ENCODE measurements around the gene SLC22A1. TPM values are rescaled to one million over a fixed set of nuclear protein-coding genes. Genes with fewer than 3 reads are reported as not detected.

SLC22A1 gene
- total and polyA plus RNA-seq, 10 of the 15 experiments (the other 5 are each of a cell fraction or from before 2014, with no cell fraction given): 0.09 to 0.28 (median 0.15) TPM; not detected in 3

DNA sequence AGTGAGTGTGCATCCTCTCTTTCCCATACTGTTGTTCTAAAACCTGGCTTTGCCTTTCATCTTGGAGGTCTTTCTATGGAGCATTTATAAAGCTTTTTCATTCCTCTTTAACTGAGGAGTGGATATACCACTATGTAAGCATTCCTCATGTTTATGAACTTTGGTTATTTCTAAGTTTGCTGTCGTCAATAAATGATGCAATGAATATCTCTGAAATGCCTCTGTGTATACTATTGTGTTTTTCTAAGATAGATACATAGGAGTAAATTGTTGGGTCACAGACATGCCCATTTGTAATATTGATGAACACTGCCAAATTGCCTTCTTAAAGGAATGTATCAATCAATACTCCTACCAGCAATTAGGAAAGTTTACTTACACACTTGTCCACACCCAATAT, 83.1 kb downstream of the SLC22A1 start (continued):
- no peak for TF ChIP-seq LARP7 (IDR thresholded peaks at IDR 0.05)
- TF ChIP-seq SRF (IDR thresholded peaks at IDR 0.05; ENCODE audit: low read depth in 2 of 2, low read length in 2 of 2): no peak
- TF ChIP-seq, protein P1, sequence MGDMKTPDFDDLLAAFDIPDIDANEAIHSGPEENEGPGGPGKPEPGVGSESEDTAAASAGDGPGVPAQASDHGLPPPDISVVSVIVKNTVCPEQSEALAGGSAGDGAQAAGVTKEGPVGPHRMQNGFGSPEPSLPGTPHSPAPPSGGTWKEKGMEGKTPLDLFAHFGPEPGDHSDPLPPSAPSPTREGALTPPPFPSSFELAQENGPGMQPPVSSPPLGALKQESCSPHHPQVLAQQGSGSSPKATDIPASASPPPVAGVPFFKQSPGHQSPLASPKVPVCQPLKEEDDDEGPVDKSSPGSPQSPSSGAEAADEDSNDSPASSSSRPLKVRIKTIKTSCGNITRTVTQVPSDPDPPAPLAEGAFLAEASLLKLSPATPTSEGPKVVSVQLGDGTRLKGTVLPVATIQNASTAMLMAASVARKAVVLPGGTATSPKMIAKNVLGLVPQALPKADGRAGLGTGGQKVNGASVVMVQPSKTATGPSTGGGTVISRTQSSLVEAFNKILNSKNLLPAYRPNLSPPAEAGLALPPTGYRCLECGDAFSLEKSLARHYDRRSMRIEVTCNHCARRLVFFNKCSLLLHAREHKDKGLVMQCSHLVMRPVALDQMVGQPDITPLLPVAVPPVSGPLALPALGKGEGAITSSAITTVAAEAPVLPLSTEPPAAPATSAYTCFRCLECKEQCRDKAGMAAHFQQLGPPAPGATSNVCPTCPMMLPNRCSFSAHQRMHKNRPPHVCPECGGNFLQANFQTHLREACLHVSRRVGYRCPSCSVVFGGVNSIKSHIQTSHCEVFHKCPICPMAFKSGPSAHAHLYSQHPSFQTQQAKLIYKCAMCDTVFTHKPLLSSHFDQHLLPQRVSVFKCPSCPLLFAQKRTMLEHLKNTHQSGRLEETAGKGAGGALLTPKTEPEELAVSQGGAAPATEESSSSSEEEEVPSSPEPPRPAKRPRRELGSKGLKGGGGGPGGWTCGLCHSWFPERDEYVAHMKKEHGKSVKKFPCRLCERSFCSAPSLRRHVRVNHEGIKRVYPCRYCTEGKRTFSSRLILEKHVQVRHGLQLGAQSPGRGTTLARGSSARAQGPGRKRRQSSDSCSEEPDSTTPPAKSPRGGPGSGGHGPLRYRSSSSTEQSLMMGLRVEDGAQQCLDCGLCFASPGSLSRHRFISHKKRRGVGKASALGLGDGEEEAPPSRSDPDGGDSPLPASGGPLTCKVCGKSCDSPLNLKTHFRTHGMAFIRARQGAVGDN (IDR thresholded peaks at IDR 0.05): no peak
- TF ChIP-seq, protein P2, sequence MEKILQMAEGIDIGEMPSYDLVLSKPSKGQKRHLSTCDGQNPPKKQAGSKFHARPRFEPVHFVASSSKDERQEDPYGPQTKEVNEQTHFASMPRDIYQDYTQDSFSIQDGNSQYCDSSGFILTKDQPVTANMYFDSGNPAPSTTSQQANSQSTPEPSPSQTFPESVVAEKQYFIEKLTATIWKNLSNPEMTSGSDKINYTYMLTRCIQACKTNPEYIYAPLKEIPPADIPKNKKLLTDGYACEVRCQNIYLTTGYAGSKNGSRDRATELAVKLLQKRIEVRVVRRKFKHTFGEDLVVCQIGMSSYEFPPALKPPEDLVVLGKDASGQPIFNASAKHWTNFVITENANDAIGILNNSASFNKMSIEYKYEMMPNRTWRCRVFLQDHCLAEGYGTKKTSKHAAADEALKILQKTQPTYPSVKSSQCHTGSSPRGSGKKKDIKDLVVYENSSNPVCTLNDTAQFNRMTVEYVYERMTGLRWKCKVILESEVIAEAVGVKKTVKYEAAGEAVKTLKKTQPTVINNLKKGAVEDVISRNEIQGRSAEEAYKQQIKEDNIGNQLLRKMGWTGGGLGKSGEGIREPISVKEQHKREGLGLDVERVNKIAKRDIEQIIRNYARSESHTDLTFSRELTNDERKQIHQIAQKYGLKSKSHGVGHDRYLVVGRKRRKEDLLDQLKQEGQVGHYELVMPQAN (conservative IDR thresholded peaks at IDR 0.05): no peak

DNA sequence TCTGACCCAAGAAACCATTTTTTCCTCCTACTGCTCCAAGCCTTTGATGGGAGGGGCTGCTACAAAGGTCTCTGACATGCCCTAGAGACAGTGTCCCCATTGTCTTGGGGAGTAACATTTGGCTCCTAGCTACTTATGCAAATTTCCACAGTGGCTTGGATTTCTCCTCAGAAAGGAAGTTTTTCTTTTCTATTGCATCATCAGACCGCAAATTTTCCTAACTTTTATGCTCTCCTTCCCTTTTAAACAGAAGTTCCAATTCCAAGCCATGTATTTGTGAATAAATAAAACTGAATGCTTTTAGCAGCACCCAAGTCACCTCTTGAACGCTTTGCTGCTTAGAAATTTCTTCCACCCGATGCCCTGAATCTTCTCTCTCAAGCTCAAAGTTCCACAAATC, 86.0 kb downstream of the SLC22A1 start:
- in situ Hi-C loops (cut with MboI): no loop called here
- SMC1A ChIA-PET (ENCODE audit: uncharacterized antibody, unreplicated experiment): interaction anchor here (1.2 kb wide), 1 partner anchor 10 kb away, joined by 3 read pairs; no protein-coding TSS in a partner anchor
- CTCF ChIA-PET: no interaction called here
- no peak for FAIRE-seq
- DNase-seq (ENCODE audit: low read depth, low spot score): no peak
- Histone ChIP-seq H3K27ac (ENCODE audit: control insufficient read depth, insufficient read depth) (no peak overlapping the region), H3K9me3 (replicated peaks; ENCODE audit: control insufficient read depth, insufficient read depth, low read length) (no peaks in the 10 kb centered on the region; the same call in 2 of the 3 replicates), H3K27me3 (replicated peaks in 1 of 2; ENCODE audit: control insufficient read depth in 2 of 2, insufficient read depth in 2 of 2, low read length in 1 of 2) (no peaks in the 10 kb centered on the region), H3K4me3 (no peak overlapping the region), H2AFZ (ENCODE audit: control insufficient read depth, low read depth, low read length) (no peak overlapping the region), H4K20me1 (ENCODE audit: control insufficient read depth, insufficient read depth) (no peaks in the 10 kb centered on the region), H3K9ac (ENCODE audit: control insufficient read depth, insufficient read depth, low read length) (no peak overlapping the region), H3K36me3 (ENCODE audit: control insufficient read depth in 2 of 2, insufficient read depth in 2 of 2, low read length in 1 of 2) (no peaks in the 10 kb centered on the region), H3K4me2 (ENCODE audit: control insufficient read depth, insufficient read depth) (no peak overlapping the region), H3K79me2 (ENCODE audit: control insufficient read depth, insufficient read depth, low read length) (no peaks in the 10 kb centered on the region), H3K4me1 (ENCODE audit: control insufficient read depth, insufficient read depth, low read length) (no peaks in the 10 kb centered on the region)
- 11% methylated on average over 3 of the region's 3 CpGs for WGBS (ENCODE audit: insufficient coverage, insufficient replicate concordance, low lambda C conversion rate, missing lambda C conversion rate)
- POLR2A ChIA-PET: no interaction called here
- intact Hi-C loops (cut with micrococcal nuclease; ENCODE audit: unreplicated experiment): no loop called here
- RAD21 ChIA-PET (ENCODE audit: unreplicated experiment): no interaction called here
- no peak for ATAC-seq
- no TSS peak for BruUV-seq (replicated peaks)
- no peak for TF ChIP-seq SMAD5 (IDR thresholded peaks at IDR 0.05; ENCODE audit: low read depth)
- TF ChIP-seq BMI1 (IDR thresholded peaks at IDR 0.05; ENCODE audit: borderline replicate concordance): no peak
- TF ChIP-seq STAT3 (IDR thresholded peaks at IDR 0.05; ENCODE audit: low read depth, low read length): no peak
- no peak for TF ChIP-seq SMARCA5 (IDR thresholded peaks at IDR 0.05)
- TF ChIP-seq EGR1 (IDR thresholded peaks at IDR 0.05; ENCODE audit: borderline replicate concordance in 1 of 2, low read depth in 2 of 2, low read length in 2 of 2): no peak
- TF ChIP-seq, protein P3, sequence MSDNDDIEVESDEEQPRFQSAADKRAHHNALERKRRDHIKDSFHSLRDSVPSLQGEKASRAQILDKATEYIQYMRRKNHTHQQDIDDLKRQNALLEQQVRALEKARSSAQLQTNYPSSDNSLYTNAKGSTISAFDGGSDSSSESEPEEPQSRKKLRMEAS (IDR thresholded peaks at IDR 0.05; ENCODE audit: low read depth, low read length): no peak
- TF ChIP-seq, protein P4, sequence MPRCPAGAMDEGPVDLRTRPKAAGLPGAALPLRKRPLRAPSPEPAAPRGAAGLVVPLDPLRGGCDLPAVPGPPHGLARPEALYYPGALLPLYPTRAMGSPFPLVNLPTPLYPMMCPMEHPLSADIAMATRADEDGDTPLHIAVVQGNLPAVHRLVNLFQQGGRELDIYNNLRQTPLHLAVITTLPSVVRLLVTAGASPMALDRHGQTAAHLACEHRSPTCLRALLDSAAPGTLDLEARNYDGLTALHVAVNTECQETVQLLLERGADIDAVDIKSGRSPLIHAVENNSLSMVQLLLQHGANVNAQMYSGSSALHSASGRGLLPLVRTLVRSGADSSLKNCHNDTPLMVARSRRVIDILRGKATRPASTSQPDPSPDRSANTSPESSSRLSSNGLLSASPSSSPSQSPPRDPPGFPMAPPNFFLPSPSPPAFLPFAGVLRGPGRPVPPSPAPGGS (IDR thresholded peaks at IDR 0.05; ENCODE audit: borderline replicate concordance, insufficient read depth, low read depth, low read length, poor library complexity, severe bottlenecking): no peak
- TF ChIP-seq HCFC1 (IDR thresholded peaks at IDR 0.05; ENCODE audit: low read length): no peak
- TF ChIP-seq ZNF622 (IDR thresholded peaks at IDR 0.05): no peak
- TF ChIP-seq MYB (IDR thresholded peaks at IDR 0.05; ENCODE audit: borderline replicate concordance, low read depth, low read length): no peak
- TF ChIP-seq EZH2 (IDR thresholded peaks at IDR 0.05; ENCODE audit: borderline replicate concordance, control insufficient read depth, low read depth, low read length): no peak
- TF ChIP-seq PML (IDR thresholded peaks at IDR 0.05; ENCODE audit: low read length): no peak
- TF ChIP-seq YY1 (IDR thresholded peaks at IDR 0.05; ENCODE audit: low read depth, low read length): no peak

Data from GM12878 (cell line).